Duodenal mucosa (tissue), 2 donors: ENCODE measurements around the gene PRKAA1.

Source experiments
- H3K27ac ChIP-seq: one replicate; pipeline ENCODE4 v1.7.0; 2013; ENCODE audit warnings: low read depth, low read length
- H3K27me3 ChIP-seq, 2 donors: one replicate each; pipeline ENCODE4 v1.7.0; 2013; ENCODE audit warnings: low read length in 2 of 2, control low read depth in 1 of 2; ENCODE audit not compliant: insufficient read depth in 2 of 2, control insufficient read depth in 1 of 2
- H3K36me3 ChIP-seq, 2 donors: one replicate each; pipeline ENCODE4 v1.7.0; 2013; ENCODE audit warnings: low read length in 2 of 2, control low read depth in 1 of 2; ENCODE audit not compliant: insufficient read depth in 2 of 2, control insufficient read depth in 1 of 2
- H3K4me1 ChIP-seq, 2 donors: one replicate each; pipeline ENCODE4 v1.7.0; 2013; ENCODE audit warnings: low read length in 2 of 2, control low read depth in 1 of 2; ENCODE audit not compliant: insufficient read depth in 2 of 2, control insufficient read depth in 1 of 2
- H3K4me3 ChIP-seq, 2 donors: one replicate each; pipeline ENCODE4 v1.7.0; 2013; ENCODE audit warnings: low read length in 2 of 2, low read depth in 1 of 2
- H3K9ac ChIP-seq, 2 donors: one replicate each; pipeline ENCODE4 v1.7.0; 2013; ENCODE audit warnings: low read length in 2 of 2, low read depth in 1 of 2
- H3K9me3 ChIP-seq, 2 donors: one replicate each; pipeline ENCODE4 v1.7.0; 2013; ENCODE audit warnings: low read length in 2 of 2, control low read depth in 1 of 2; ENCODE audit not compliant: control insufficient read depth in 1 of 2

PRKAA1 gene

DNA sequence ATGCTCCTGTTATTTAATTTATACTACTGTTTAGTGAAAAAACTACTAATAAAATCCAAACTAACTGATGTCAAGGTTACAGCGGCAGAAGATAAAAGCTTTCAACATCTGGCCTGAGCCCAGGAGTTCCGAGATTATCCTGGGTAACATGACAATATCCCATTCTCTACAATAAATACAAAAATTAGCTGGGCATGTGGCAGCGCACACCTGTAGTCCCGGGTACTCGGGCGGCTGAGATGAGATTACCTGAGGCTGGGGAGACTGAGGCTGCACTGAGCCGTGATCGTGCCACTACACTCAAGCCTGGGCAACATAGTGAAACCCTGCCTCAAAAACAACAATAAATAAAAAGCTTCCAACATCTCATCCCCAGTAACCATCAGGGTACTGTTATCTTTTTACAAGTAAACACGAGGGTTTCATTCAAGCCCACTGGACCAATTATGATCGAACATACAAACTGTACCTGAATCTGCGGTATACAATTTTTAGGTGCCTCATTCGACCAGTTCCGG, 35.6 kb upstream of the PRKAA1 start:
- Histone ChIP-seq H3K4me1 (peaks cover 28 to 37% of the 10 kb centered on the region in 2 donors), H3K4me3 (peak overlapping the region; percentile 93 to 98), H3K36me3 (peaks cover 33 to 54% of the 10 kb centered on the region in 2 donors), H3K9ac (peak overlapping the region; percentile 87 to 99), H3K27ac (no peak overlapping the region), H3K27me3 (no peaks in the 10 kb centered on the region), H3K9me3 (no peaks in the 10 kb centered on the region)

DNA sequence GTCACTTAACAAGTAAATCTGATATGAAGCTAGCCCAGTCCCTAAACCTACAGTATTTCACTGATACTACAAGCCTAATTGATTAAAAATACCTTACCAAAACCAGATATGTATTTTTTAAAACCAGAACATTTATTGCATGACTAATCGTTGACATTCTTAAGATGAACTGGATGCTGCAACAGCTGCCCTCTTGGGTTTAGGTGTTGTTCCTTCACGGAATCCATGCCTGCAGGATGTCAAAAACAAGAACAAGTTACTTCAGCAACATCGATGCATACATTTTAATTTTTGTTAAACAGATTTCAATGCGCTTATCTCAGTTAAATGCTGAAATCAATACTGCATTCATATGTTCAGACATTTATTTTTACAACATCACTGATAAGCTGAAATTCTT, 34.2 kb upstream of the PRKAA1 start:
- no peak overlapping the region for H3K9ac ChIP-seq
- peaks cover 28 to 37% of the 10 kb centered on the region in 2 donors for H3K4me1 ChIP-seq
- no peak overlapping the region for H3K4me3 ChIP-seq
- H3K36me3 ChIP-seq: peaks cover 42 to 68% of the 10 kb centered on the region in 2 donors
- H3K9me3 ChIP-seq: no peaks in the 10 kb centered on the region
- H3K27ac ChIP-seq: no peak overlapping the region
- no peaks in the 10 kb centered on the region for H3K27me3 ChIP-seq

DNA sequence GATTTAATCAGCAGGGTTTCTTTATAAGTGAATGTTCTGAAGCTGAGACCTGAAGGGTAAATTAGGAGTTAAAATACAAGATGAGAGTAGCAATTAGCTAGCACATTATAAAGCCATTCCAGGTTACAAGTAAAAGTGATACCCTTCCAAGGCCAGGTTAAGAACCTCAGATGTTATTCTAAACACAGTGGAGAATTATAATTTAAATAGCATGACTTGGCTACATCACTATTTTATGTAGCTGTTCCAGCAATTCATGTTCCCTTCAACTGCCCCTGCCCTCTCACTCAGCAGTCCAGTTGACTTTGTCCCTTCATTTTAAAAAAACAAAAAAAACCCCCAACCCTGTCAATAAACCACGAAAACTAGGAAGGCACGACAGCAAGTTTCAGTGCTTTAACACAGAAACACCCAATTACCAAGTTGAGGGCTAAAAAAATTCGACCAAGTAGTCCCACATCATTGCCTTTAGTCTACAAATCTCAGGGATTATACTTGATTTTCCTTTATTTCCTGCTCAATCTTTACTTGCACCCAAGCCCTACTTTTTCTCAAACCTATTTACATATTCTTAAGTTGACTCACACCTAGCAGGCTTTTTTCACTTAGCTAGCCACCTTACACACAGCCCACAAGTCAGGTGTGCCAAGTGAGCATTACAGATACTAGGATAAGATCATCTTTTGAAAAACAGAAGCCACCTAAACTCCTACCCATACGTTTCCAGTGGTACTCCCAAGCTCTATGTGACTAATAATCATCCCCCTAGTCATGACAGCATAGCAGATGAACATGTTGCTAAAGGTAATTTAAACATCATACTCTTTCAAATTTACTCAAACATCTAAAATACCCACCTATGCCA, 33.4 kb upstream of the PRKAA1 start:
- H3K27ac ChIP-seq: no peak overlapping the region
- no peak overlapping the region for H3K4me3 ChIP-seq
- no peaks in the 10 kb centered on the region for H3K9me3 ChIP-seq
- H3K27me3 ChIP-seq: no peaks in the 10 kb centered on the region
- H3K4me1 ChIP-seq: peaks cover 28 to 36% of the 10 kb centered on the region in 2 donors
- H3K36me3 ChIP-seq: peaks cover 47 to 75% of the 10 kb centered on the region in 2 donors
- H3K9ac ChIP-seq: no peak overlapping the region

DNA sequence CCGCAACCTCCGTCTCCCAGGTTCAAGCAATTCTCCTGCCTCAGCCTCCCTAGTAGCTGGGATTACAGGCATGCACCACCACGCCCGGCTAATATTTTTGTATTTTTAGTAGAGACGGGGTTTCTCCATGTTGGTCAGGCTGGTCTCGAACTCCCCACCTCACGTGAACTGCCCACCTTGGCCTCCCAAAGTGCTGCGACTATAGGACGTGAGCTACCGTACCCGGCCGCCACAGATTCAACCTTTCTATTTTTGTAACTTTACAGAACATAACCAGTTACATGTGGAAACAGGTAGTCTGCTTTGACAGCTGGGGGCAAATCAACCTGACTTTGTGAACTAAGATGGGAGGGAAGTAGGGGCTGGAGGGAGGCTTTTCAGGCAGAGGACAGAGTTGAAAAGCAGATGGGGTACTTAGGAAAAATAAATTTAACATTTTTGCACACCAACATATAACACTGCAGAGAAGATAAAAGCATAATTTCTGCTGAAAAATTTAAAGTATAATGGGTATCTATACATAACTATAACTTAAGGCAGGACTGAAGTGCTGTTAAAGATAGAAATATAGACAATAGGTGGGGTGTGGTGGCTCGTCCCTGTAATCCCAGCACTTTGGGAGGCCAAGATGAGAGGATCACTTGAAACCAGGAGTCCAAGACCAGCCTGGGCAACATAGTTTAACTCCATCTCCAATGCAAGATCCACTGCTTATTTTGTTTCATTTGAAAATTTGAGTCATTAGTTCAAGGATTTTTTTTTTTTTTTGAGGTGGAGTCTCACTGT, 31.8 kb upstream of the PRKAA1 start:
- peaks cover 51 to 78% of the 10 kb centered on the region in 2 donors for H3K36me3 ChIP-seq

DNA sequence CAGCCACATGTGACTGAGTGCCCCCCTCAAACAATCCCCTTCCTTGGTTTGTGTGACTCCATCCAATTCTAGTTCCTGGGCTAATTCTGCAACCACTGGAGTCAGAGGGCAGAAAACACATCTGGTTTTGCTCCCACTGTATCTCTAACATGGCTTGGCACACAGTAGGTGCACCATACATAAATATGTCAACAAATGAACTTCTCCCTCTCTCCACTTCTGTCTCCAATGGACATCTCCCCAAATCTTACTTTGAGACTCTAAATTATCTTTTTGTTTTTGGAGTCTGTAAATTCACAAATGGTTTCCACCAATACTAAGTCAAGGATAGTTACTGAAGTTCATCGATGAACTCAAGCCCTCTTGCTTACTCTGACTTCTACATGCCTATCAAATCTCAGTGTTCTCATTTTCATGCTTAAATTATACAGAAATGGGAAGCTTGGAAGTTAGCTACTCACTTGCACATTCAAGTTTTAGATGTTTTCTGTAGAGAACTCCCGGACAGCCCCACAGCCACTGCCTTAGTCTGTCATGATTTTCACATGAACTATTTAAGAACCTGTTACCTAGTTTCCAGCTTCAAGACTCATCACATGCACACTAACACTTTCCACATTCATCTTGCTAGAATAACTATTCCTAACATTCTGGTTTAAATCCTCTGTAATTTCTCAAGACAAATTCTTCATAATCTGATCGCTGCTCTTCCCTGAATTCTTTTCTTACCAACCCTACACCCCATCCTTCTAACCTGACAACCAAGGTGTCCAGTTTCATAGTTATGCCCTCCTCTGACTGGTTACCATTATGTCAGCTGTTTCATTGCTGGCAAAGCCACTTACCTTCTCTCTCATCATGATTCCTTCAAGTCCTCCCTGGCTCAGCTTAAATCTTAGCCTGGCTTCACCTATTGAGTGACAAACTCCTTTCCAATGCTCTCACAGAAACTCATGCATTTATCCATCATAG, 30.8 kb upstream of the PRKAA1 start:
- Histone ChIP-seq H3K9me3 (no peaks in the 10 kb centered on the region), H3K9ac (no peak overlapping the region), H3K27me3 (no peaks in the 10 kb centered on the region), H3K27ac (no peak overlapping the region), H3K4me3 (no peak overlapping the region), H3K4me1 (peaks cover 19 to 24% of the 10 kb centered on the region in 2 donors), H3K36me3 (peaks cover 51 to 77% of the 10 kb centered on the region in 2 donors)

More for the DNA sequence above, 31.8 kb upstream of the PRKAA1 start:
- H3K27ac ChIP-seq: no peak overlapping the region
- no peaks in the 10 kb centered on the region for H3K9me3 ChIP-seq
- H3K4me1 ChIP-seq: peaks cover 23 to 25% of the 10 kb centered on the region in 2 donors
- no peaks in the 10 kb centered on the region for H3K27me3 ChIP-seq
- no peak overlapping the region for H3K9ac ChIP-seq
- H3K4me3 ChIP-seq: no peak overlapping the region

DNA sequence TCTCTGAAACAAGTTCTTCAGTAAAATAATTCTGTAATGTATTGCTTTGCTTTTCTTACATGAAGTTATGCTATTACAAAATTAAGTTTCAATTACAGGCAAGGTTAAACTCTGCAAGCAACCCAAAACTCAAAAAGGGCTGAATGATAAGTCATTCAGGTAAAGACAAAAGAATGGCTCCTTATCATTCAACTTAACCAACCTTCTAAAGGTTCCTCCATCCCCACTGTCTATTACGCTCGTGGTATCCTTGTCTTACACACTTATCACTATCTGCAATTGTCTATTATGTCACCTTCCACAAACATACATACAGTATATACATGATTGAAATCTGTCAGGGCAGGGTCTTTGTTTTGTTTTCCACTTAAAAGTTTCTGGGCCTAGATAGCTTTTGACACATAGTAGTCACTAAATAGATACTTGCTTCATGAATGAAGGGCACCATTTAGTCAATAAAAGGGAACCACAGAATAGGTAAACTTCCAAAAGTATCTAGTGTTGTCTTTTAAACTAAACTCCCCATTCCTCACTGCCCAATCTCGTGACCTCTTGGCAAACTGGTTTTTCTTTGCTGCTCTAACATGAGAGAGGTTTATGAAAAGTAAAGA, 30.0 kb upstream of the PRKAA1 start:
- Histone ChIP-seq H3K4me1 (peaks cover 11 to 15% of the 10 kb centered on the region in 2 donors), H3K36me3 (peaks cover 49 to 68% of the 10 kb centered on the region in 2 donors), H3K9ac (no peak overlapping the region), H3K9me3 (no peaks in the 10 kb centered on the region), H3K27ac (no peak overlapping the region), H3K4me3 (no peak overlapping the region), H3K27me3 (no peaks in the 10 kb centered on the region)

DNA sequence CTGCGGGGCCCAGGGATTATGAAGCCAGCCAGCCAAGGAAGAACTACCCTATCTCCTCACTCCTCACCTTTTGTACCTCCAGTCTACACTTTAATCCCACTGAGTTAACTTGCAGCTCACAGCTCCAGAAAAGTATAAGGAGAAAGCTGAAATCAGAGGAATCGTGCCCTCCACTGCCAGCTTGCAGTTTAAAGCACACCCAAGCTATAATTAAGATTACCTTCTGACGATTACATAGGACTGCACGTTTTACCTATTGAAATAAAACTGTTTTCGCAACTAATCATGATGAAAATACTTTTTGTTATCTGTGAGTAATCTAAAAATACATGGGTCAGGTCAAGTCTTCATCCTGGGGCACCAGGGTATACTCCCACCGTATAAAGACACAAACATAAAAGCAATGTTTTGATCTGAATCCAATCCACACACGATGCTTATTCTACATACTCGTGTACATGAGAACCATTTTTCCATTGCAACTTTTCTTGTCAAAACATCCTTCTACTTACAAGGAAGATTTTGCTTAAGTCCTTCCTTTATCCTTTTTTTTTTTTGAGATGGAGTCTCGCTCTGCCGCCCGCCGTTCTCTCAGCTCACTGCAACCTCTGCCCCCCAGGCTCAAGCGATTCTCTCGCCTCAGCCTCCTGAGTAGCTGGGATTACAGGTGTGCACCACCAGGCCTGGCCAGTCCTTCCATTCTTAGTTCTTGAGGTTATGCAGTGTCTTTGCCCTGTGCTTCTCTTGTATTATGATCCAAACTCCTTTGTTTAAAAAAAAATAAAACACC, 29.2 kb upstream of the PRKAA1 start:
- Histone ChIP-seq H3K4me1 (peaks cover 5 to 8% of the 10 kb centered on the region in 2 donors), H3K27me3 (no peaks in the 10 kb centered on the region), H3K4me3 (no peak overlapping the region), H3K36me3 (peaks cover 42 to 61% of the 10 kb centered on the region in 2 donors), H3K9ac (no peak overlapping the region), H3K27ac (no peak overlapping the region), H3K9me3 (no peaks in the 10 kb centered on the region)

DNA sequence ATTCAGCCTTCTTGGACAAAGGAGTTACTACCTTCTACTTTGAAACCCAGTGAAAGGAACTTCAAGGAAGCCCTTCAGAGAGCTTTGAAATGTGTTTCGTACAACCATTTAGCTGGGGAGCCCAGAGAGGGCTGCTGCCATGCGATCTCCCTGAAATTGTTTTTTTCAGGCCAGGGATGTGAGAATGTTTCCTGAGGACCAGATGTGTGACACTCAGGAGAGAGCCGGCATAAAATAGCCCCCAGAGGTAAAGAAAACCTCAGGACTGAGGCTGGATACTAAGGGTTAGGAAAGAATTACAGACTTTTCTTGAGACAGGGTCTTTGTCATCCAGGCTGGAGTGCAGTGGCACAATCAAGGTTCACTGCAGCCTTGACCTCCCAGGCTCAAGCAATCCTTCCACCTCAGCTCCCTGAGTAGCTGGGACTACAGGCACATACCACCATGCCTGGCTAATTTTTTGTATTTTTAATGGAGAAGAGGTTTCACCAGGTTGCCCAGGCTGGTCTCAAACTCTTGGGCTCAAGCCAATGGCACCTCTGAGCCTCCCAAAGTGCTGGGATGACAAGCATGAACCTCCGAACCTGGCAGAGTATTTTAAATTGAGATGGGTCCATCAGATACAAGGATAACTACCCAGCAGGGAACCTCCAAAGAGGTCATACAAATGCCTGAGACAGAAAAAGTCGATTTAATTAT, 28.5 kb upstream of the PRKAA1 start:
- H3K4me3 ChIP-seq: no peak overlapping the region
- H3K36me3 ChIP-seq: peaks cover 35 to 53% of the 10 kb centered on the region in 2 donors
- peaks cover 0 to under 1% of the 10 kb centered on the region in 2 donors for H3K4me1 ChIP-seq
- H3K27ac ChIP-seq: no peak overlapping the region
- H3K9me3 ChIP-seq: no peaks in the 10 kb centered on the region
- no peaks in the 10 kb centered on the region for H3K27me3 ChIP-seq
- no peak overlapping the region for H3K9ac ChIP-seq
